Activated CD8-positive, alpha-beta memory T cell treated with anti-CD3 and anti-CD28 coated beads for 36 hours (primary cell): ENCODE data around the gene PITPNB. TPM values are rescaled to one million over a fixed set of nuclear protein-coding genes. Genes with fewer than 3 reads are reported as not detected.

Source experiments
- CTCF ChIA-PET: fragments of 350-600 bp; sonication (Branson Sonifier 250); formaldehyde crosslinking; loops from one replicate; lab custom pipeline; 2021; ENCODE audit warnings: antibody characterized with exemption; lab: Charles Lee
- POLR2A ChIA-PET: fragments of 350-600 bp; sonication (Branson Sonifier 250); formaldehyde crosslinking; loops from one replicate; lab custom pipeline; 2021; ENCODE audit warnings: antibody characterized with exemption; lab: Charles Lee
- total RNA-seq, 2 experiments: library from RNA; stranded (reverse); gene quantifications; one replicate each; pipeline ENCODE4 v1.2.3, GENCODE V29; 2021

The PITPNB gene
- total RNA-seq, 2 experiments from 2014 or later, result 150 to 153 TPM

DNA sequence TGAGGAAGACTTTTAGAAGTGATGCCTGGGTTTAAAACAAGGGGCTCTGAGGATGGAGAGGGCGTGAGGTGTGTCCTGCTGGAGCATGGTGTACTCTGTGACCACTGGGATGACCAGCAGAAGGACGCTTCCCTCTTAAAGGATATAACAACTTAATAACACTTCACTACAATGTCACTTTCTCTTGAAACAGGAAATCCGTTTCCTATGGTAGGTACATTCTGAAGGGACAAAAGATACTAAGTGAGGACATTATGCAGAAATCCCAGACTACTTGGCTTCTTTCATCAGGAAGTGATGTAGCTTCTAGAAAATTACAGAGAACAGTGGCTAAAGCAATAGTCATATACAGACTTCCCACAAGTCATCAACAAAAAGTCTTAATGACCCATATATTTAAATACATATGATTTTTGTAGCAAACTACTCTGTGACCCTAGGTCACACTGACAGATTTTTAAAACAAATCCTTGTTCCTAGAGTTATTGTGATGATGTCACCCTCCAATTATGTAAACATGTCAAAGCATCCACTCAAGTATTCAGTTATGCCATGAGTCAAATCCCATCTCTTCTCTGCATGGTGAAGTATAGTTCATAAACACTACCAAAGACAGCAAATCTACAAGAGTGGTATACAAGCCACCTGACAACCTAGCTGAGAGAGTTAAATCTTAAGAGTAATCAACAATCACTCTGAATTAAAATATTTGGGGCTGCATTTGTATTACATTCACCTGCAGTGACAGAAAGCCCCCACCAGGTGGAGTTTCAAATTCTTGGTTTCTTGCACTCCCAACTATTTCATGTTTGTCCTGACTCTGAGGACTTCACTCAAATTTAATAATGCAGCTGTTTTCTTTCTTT is 32.8 kb downstream of the PITPNB start:
- ChIA-PET POLR2A (interaction anchor here (1.2 kb wide), 1 partner anchor 33 kb away, joined by 3 read pairs; the partner anchor contains the start of gene PITPNB), CTCF (interaction anchor here (1.3 to 1.6 kb wide), 3 partner anchors 8 to 33 kb away, joined by 4 to 8 read pairs (median 6); partner anchors contain the start of gene PITPNB)

DNA sequence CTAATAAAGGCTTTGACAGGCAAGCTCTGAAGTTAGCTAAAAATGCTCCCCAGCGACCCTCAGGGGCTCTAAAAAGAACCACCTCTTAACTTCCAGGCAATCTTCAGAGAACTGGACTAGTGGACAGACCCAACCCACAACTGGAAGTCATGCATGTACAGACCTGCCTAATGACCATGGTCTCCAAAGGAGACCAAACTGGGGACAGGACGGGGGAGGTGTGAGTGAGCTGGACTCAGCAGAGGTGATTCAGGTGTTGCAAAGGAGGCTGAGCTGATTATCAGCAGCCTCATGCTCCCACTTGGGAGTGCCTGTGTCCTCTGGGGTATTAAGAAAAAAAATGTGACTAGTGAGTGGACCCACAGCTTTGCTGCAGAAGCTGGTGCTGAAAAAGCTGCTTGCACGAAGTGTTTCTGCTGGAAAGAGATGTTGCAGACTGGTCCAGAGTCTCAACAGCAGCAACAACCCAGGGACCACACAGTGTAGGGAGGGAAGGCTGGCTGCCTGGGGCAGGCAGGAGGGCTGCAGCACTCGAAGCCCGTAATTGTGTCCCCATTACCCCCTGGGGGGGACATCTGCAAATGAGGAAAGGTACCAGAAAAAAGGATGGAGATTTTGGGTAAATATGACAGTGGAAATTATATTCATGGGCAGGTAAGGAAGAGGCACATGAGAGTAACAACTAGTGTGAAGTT is 35.3 kb downstream of the PITPNB start:
- ChIA-PET POLR2A (no interaction called here), CTCF (no interaction called here)

DNA sequence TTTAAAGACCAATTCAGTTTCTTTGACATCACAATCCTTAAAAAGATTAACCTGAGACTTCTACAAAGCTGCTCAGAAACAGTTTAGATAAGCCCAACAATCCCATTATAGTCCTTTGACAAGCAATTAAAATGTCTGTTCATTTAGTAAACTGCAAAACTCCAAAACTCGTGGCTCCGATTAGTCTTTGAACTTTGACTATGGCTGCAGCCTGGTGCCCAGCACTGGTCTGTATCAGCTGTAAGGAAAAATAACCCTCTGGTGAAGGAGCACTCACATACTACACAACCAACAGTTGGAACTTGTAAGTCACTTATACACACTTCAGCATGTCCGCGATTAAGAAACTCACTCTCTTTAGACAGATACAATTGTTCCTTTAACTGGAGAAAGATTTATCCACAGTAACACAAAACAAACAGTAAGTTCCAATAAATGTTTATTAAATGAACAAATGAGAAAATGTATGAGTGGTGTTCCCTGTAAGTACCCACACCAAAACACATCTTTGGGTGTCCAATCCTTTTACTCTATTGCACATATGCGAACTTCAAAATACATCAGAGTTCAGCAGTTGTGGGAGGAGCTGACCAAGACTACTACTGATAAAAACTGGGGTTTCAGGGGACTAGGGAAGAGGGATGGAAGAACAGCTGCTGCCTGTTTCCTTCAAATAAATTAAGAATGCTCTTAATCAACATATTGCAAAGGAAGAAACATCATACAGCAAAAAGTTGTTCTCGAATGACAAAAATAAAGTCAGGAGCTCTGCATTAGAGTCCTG is 36.4 kb downstream of the PITPNB start:
- ChIA-PET CTCF (interaction anchor here (1.3 kb wide), 1 partner anchor 12 kb away, joined by 4 read pairs; no protein-coding TSS in a partner anchor), POLR2A (no interaction called here)

DNA sequence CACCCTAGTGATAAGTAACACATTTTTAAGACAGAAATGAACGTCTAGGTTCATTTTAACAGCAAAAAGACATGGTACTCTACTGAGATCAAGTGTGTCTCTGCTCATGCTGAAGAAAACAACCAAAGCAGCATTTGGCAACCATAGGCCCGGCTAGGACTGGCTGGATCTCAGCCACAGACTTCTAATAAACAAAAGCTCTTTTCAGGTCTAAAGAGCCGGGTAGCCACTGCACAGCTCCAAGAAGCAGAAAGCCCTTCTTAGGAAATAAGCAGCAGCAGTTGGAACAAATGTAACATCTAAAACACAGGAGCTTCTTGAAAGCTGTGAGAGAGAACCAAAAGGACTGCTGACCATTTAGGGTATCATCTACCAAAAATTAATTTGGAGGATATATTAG is 37.6 kb downstream of the PITPNB start:
- CTCF ChIA-PET, result interaction anchor here (0.6 to 1.8 kb wide), 4 partner anchors 10 to 99 kb away, joined by 4 to 7 read pairs (median 5); no protein-coding TSS in a partner anchor
- POLR2A ChIA-PET, result no interaction called here

DNA sequence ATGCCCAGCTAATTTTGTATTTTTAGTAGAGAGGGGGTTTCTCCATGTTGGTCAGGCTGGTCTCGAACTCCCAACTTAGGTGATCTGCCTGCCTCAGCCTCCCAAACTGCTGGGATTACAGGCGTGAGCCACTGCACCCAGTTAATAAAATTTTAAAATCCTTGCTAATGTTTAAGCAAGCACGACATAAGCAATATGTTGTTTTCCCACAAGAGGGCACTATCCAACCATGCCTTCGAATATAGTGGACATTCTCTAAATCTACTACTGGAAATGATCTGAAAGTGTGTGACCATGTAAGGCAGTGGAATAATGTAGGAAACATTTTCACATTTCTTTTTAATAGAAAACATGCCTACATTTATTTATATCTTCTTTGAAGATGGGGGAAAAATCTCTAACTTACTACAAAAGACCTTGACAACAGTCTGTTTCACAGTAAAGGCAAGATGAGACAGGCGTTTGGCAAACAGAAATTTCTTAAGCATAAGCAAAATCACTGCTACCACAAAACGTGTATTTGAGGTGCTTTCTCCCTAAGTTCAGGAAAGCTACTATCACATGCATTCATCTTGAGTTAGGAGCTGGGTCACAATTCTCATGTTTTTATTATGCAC is 38.2 kb downstream of the PITPNB start:
- ChIA-PET CTCF (interaction anchor here (0.8 to 1.8 kb wide), 4 partner anchors 9 to 128 kb away, joined by 4 to 7 read pairs (median 6); no protein-coding TSS in a partner anchor), POLR2A (no interaction called here)

DNA sequence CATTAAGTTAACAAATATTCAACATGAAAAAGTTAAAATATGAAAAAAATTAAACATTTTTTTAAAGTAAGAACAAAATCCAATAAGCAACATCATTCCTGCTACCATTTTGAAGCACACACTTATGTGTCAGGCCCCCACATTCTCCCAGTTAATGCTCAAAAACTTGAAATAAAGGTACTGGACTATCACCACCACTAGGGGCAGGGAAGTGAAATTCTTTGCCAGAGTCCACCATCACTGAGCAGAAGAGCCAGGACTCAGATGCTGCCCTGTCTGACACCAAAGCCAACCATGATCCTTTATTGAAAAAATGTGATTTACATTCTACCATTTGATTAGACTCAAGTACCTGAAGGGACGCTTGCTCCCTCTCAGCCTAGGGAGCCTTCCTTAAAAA is 39.1 kb downstream of the PITPNB start:
- POLR2A ChIA-PET, result no interaction called here
- CTCF ChIA-PET, result interaction anchor here (0.8 to 1.8 kb wide), 2 partner anchors 33 to 129 kb away, joined by 5 to 6 read pairs; no protein-coding TSS in a partner anchor

DNA sequence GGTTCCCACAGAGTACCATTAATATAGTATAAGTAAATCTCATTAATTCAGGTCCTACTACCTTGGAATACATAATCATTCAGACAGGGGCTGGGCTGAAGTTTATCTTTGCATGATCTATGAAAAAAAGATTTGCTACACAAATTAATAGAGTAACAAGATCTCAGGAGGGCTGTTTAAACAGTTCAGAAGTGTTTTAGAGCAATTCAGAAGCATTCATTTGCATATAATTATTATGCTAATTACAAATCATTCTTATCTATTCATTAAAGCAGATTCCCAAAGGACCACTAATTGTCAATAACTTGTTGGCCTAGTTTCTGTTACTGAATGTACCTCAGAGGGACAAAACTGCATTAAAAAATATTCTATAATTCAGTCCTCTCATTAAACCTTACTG is 40.5 kb downstream of the PITPNB start:
- ChIA-PET CTCF (interaction anchor here (0.7 kb wide), 1 partner anchor 8 kb away, joined by 4 read pairs; no protein-coding TSS in a partner anchor), POLR2A (no interaction called here)

DNA sequence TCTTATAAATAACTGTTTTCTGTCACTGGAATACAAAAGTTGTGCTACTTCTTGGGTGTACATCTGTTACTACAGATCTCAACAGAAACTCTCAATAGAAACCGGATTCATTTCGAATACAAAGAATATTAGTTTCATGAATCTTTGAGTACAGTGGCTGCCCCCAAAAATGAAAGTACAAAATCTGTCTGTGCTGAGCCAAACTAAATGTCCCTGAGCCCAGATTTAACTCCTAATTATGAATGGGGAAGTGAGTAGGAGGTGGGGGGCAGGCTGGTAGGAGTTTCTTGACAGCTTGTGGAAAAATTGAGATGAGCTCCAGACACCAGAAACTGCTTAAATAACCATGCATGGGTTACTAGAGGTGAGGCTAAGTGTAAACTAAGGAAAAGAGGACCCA is 41.6 kb downstream of the PITPNB start:
- ChIA-PET POLR2A (no interaction called here), CTCF (interaction anchor here (0.6 kb wide), 1 partner anchor 68 kb away, joined by 5 read pairs; no protein-coding TSS in a partner anchor)

DNA sequence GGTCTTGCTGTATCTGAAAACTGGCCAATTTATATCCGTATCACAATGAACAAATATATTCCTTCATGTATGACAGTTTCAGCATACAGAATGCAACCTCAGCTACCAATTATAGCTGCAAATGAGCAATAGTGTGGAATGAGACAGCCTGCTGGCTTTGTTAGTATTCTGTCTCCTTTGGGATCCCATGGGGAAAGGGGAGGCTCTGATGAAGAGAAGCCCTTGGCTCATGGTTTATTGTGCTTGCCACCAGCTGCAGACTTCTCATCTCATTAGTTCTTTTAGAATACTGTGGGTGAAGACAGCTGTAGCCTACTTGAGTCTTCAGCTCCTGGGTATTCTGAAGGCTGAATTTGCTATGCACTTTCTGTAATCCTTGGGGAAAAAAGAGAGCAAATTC is 42.4 kb downstream of the PITPNB start:
- POLR2A ChIA-PET, result no interaction called here

DNA sequence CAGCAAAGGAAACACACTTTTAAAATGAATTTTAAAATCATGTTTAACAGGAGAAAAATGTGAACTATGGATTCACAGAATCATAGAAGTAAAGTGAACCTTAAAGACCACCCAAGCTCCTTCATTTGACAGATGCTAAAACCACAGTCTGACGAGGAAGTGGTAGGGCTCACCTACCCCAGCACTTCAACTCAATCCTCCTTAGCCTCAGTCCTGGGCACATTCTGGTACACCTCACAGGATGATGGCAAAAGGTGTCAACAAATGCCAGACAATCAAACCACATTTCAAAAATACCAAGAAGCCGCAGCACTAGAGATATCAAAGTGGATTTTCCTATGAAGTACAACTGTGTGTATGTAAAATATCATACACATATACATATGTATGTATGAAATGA is 43.1 kb downstream of the PITPNB start:
- POLR2A ChIA-PET, result no interaction called here
- CTCF ChIA-PET, result interaction anchor here (1.3 to 1.6 kb wide), 2 partner anchors 44 to 135 kb away, joined by 3 read pairs; partner anchors contain the start of gene PITPNB

More for the DNA sequence above, 42.4 kb downstream of the PITPNB start:
- CTCF ChIA-PET, result interaction anchor here (1.3 to 1.6 kb wide), 2 partner anchors 43 to 134 kb away, joined by 3 read pairs; partner anchors contain the start of gene PITPNB

DNA sequence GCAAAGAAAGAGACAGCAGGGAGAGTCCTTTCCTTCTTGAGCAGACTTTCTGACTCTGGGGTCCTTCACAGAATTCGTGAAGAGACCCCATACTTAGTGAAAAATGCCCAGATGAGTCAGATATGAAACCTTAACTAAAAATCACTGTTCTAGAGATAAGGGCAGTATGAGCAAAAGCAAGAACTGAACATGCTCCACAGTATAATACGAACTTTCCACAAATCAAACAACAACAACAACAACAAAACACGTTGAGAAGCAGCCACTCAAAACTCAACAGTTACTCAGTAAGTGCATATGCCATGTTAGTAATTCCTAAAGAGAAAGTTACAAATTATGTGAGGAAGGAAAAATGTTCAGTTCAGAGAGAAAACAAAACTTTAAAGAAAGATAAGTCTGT is 44.3 kb downstream of the PITPNB start:
- ChIA-PET CTCF (no interaction called here), POLR2A (no interaction called here)

DNA sequence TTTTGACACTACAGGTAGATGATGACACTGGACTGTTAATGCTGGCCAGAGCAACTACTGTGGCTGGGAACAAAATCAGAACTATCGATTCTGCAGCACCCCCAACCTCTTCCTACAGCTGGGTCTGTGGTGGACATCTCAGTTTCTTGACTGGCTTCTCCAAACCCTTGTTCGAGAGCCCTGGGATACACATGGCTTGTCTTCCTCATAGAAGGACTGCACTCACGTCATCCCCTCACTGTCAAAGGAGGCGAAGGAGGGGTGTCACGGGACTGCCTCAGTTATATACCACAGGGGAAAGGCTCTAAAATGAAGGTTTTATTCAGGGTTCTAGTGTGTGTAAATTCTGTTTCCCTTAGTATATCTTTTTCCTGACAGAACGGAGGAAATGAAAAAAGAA is 44.9 kb downstream of the PITPNB start:
- ChIA-PET CTCF (interaction anchor here (1.1 kb wide), 1 partner anchor 26 kb away, joined by 3 read pairs; no protein-coding TSS in a partner anchor), POLR2A (interaction anchor here (0.6 kb wide), 1 partner anchor 377 kb away, joined by 3 read pairs; no protein-coding TSS in a partner anchor)

DNA sequence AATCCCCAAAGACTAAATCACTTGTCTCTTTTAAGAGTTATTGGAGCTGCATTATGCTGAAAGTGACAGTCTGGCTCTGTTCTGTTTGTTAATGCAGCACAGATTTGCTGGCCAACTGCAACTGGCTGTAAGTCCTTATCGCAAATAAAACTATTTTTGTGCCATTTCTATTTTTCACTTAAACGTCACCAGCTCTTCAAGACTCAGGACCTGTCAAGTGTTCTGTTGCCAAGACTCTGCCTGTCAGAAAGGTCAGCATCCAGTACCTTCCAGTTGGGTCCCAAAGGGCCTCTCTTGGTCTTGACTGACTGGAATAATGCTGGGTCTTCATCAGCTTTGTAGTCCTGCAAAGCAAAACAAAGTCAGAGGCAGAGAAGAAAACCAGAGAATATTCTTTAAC is 45.6 kb downstream of the PITPNB start:
- POLR2A ChIA-PET, result interaction anchor here (0.6 kb wide), 1 partner anchor 376 kb away, joined by 3 read pairs; no protein-coding TSS in a partner anchor
- CTCF ChIA-PET, result interaction anchor here (1.1 kb wide), 1 partner anchor 25 kb away, joined by 3 read pairs; no protein-coding TSS in a partner anchor

DNA sequence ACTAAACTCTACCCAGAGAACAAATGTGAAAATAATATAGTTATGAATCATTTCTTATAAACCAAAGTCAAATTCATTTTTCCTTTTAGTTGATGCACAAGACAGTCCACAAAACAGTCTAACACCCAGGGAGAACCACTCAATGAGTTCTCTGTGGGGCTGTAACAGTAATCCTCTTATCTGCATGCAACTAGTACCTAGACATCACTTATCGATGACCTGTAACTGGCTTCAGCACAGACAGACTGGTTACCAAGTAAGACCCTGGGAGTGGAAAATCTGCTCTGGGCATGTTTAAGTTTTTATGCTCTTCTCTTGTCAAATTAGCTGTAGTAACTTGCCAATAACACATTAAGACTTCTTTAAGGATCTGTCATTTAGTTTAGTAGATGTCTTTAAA is 46.6 kb downstream of the PITPNB start:
- POLR2A ChIA-PET, result no interaction called here
- CTCF ChIA-PET, result interaction anchor here (0.6 to 1.5 kb wide), 3 partner anchors 9 to 559 kb away, joined by 3 to 7 read pairs (median 3); no protein-coding TSS in a partner anchor

DNA sequence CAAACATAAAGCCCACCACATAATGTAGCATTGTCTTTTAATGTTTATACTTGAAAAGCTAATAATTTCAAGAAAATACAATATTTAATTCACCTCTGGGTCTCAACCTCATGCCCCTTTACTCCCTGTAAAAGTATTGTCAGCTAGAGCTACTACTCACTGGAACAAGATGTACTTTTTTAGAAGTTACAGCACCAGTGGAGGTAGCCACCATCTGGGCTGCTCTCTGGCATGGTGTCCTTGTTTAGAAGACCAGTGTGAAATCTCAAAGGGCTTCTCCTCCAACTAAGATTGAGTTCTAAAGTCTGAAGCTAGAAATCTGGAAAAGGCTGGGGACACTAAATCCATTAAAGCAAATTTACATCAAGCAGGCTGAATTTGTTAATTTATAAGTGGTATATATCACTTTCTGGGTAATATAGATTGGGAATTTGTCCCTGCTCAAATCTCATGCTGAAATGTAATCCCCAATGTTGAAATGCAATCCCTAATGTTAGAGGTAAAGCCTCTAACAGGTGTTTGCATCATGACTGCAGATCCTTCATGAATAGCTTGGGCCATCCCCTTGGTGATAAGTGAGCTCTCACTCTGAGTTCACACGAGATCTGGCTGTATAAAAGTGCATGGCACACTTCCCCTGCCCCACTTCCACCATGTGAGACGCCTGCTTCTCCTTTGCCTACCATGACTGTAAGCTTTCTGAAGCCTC is 47.6 kb downstream of the PITPNB start:
- POLR2A ChIA-PET, result interaction anchor here (0.6 kb wide), 1 partner anchor 910 kb away, joined by 4 read pairs; no protein-coding TSS in a partner anchor
- CTCF ChIA-PET, result interaction anchor here (0.7 to 1.6 kb wide), 4 partner anchors 10 to 38 kb away, joined by 3 to 9 read pairs (median 6); no protein-coding TSS in a partner anchor

DNA sequence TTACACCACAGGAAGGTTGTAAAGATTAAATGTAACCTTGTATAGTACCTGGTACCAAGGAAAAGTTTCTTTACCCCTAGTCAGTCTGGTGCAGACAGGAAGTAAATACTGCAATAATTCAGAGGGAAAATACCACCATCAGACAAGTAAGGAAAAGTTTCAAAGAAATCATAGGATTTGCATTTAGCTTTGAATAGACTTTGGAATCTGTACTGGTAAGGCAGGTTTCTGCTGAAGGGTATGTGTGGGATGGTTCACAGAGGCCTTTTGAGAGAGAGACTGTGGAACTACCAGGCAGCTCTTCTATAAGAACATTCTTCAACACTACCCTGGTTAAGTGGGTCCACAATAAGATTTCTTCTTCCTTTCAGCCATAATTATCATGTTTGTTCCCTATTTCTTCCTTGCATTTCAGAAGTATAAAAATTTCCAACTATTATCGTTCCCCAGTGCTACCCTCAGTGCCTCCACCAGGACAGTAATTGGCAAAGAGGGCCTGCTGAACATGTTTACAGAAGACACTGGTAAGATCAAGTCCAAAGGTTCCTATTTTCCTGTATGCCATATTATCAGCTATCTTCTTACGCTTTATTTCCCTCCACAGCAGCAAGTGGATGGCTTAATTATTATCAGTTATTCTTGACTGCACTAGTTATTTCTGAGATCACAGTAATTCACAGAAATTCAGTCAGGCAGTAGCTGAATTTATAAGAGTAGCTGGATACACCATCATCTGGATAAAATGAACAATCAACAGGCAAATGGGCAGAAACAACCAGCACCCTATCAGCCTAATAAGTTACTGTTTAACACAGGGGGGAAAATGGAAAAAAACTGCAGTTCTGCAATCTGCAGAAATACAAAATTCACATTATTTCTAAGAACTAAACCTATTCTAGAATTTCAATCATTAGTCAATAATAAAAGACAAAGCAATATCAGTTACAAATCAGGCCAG is 48.5 kb downstream of the PITPNB start:
- ChIA-PET POLR2A (interaction anchor here (0.6 kb wide), 1 partner anchor 911 kb away, joined by 4 read pairs; no protein-coding TSS in a partner anchor), CTCF (interaction anchor here (1.6 kb wide), 1 partner anchor 12 kb away, joined by 4 read pairs; no protein-coding TSS in a partner anchor)
